Measurements from ENCODE around the gene GH2. TPM values are rescaled to one million over a fixed set of nuclear protein-coding genes. Genes with fewer than 3 reads are reported as not detected.
"Not testable (repeated sequence)": the region's sequence is repeated elsewhere in the genome, so short reads cannot be mapped to it uniquely, and the experiment has no call there.

The GH2 gene
- total and polyA plus RNA-seq, 2 donors from 2014 or later: not detected

DNA sequence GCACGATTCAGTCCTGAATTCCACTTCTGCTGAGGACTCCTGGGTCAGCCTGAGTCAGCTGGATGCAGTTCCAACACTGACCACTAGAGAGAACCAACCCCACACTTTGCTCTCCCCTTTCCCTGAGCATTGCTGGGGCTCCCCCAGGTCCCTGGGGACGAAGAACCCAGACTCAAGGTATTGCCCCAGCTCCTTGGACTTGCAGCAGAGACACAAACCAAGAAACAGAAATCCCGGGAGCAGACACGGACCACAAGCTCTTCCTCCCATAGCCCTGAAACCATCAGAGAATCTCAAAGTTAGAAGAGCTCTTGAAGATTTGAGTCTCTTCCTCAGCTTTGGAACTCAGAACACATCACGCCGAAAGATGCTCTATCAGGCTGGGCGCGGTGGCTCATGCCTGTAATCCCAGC lies 37.6 kb upstream of the GH2 start:
- no peaks in the 10 kb centered on the region for H3K4me1 ChIP-seq (ENCODE audit: control insufficient read depth in 2 of 3, insufficient read depth in 2 of 3, low read depth in 1 of 3, low read length in 3 of 3)
- H3K9me3 ChIP-seq (ENCODE audit: control insufficient read depth in 2 of 3, insufficient read depth in 1 of 3, low read length in 3 of 3): no peaks in the 10 kb centered on the region
- H3K27ac ChIP-seq (ENCODE audit: low read depth in 2 of 2, low read length in 2 of 2): no peak overlapping the region
- no peak overlapping the region for H3K9ac ChIP-seq (ENCODE audit: low read length in 3 of 3)
- intact Hi-C loops (cut with DNase I): loop anchor here (10.0 kb wide), 2 partner anchors 95 to 215 kb away; partner anchors contain the start of gene ERN1
- H3K36me3 ChIP-seq (ENCODE audit: control insufficient read depth in 2 of 3, insufficient read depth in 3 of 3, low read length in 3 of 3): no peaks in the 10 kb centered on the region
- DNase-seq: peak in 4 of 5 donors; percentile 47 to 67 (median 56)
- H3K4me3 ChIP-seq (ENCODE audit: low read length in 3 of 3): no peak overlapping the region
- FAIRE-seq: no peak
- no peaks in the 10 kb centered on the region for H3K27me3 ChIP-seq (ENCODE audit: control insufficient read depth, insufficient read depth, low read length)
- TF ChIP-seq, protein P1, sequence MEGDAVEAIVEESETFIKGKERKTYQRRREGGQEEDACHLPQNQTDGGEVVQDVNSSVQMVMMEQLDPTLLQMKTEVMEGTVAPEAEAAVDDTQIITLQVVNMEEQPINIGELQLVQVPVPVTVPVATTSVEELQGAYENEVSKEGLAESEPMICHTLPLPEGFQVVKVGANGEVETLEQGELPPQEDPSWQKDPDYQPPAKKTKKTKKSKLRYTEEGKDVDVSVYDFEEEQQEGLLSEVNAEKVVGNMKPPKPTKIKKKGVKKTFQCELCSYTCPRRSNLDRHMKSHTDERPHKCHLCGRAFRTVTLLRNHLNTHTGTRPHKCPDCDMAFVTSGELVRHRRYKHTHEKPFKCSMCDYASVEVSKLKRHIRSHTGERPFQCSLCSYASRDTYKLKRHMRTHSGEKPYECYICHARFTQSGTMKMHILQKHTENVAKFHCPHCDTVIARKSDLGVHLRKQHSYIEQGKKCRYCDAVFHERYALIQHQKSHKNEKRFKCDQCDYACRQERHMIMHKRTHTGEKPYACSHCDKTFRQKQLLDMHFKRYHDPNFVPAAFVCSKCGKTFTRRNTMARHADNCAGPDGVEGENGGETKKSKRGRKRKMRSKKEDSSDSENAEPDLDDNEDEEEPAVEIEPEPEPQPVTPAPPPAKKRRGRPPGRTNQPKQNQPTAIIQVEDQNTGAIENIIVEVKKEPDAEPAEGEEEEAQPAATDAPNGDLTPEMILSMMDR (IDR thresholded peaks at IDR 0.05; ENCODE audit: borderline replicate concordance, extremely low read depth, insufficient read depth): peak; percentile 93

- DNase-seq: peak in 1 of 5 donors; percentile 56
- intact Hi-C loops (cut with DNase I): loop anchor here (10.0 kb wide), 2 partner anchors 96 to 216 kb away; partner anchors contain the start of gene ERN1
- H3K9me3 ChIP-seq (ENCODE audit: control insufficient read depth in 2 of 3, insufficient read depth in 1 of 3, low read length in 3 of 3); H3K27me3 ChIP-seq (ENCODE audit: control insufficient read depth, insufficient read depth, low read length); H3K4me3 ChIP-seq (ENCODE audit: low read length in 3 of 3); FAIRE-seq; H3K36me3 ChIP-seq (ENCODE audit: control insufficient read depth in 2 of 3, insufficient read depth in 3 of 3, low read length in 3 of 3); H3K27ac ChIP-seq (ENCODE audit: low read depth in 2 of 2, low read length in 2 of 2); H3K9ac ChIP-seq (ENCODE audit: low read length in 3 of 3); H3K4me1 ChIP-seq (ENCODE audit: control insufficient read depth in 2 of 3, insufficient read depth in 2 of 3, low read depth in 1 of 3, low read length in 3 of 3): not testable (repeated sequence)
Measured at GRCh38 chr17:63918789-63919305, 37.1 kb upstream of the GH2 start, which contains the start of gene GH1. Gene GH1 (minus strand): TSS chr17:63918839. CDS start chr17:63918776, 63 bp downstream.

GRCh38 chr17:63918305-63918704 lies 36.6 kb upstream of the GH2 start:
- Histone ChIP-seq H3K4me3 (ENCODE audit: low read length in 3 of 3) (no peak overlapping the region), H3K27ac (ENCODE audit: low read depth in 2 of 2, low read length in 2 of 2) (no peak overlapping the region), H3K36me3 (ENCODE audit: control insufficient read depth in 2 of 3, insufficient read depth in 3 of 3, low read length in 3 of 3) (no peaks in the 10 kb centered on the region), H3K27me3 (ENCODE audit: control insufficient read depth, insufficient read depth, low read length) (no peaks in the 10 kb centered on the region), H3K9ac (ENCODE audit: low read length in 3 of 3) (no peak overlapping the region), H3K4me1 (ENCODE audit: control insufficient read depth in 2 of 3, insufficient read depth in 2 of 3, low read depth in 1 of 3, low read length in 3 of 3) (no peaks in the 10 kb centered on the region), H3K9me3 (ENCODE audit: control insufficient read depth in 2 of 3, insufficient read depth in 1 of 3, low read length in 3 of 3) (no peaks in the 10 kb centered on the region)
- DNase-seq: peak in 1 of 5 donors; percentile 41
- TF ChIP-seq, protein P1 (IDR thresholded peaks at IDR 0.05; ENCODE audit: borderline replicate concordance, extremely low read depth, insufficient read depth): no peak
- no peak for FAIRE-seq
- intact Hi-C loops (cut with DNase I): loop anchor here (10.0 kb wide), 2 partner anchors 96 to 216 kb away; partner anchors contain the start of gene ERN1

- H3K4me3 ChIP-seq (ENCODE audit: low read length in 3 of 3): no peak overlapping the region
- FAIRE-seq (no peak), DNase-seq (no peak)
- intact Hi-C loops (cut with DNase I): loop anchor here (10.0 kb wide), 2 partner anchors 97 to 217 kb away; partner anchors contain the start of gene ERN1
- H3K9ac ChIP-seq (ENCODE audit: low read length in 3 of 3): no peak overlapping the region
- H3K9me3 ChIP-seq (ENCODE audit: control insufficient read depth in 2 of 3, insufficient read depth in 1 of 3, low read length in 3 of 3): no peaks in the 10 kb centered on the region
- TF ChIP-seq, protein P1 (IDR thresholded peaks at IDR 0.05; ENCODE audit: borderline replicate concordance, extremely low read depth, insufficient read depth): no peak
- H3K36me3 ChIP-seq (ENCODE audit: control insufficient read depth in 2 of 3, insufficient read depth in 3 of 3, low read length in 3 of 3): no peaks in the 10 kb centered on the region
- no peaks in the 10 kb centered on the region for H3K27me3 ChIP-seq (ENCODE audit: control insufficient read depth, insufficient read depth, low read length)
- H3K4me1 ChIP-seq (ENCODE audit: control insufficient read depth in 2 of 3, insufficient read depth in 2 of 3, low read depth in 1 of 3, low read length in 3 of 3): no peaks in the 10 kb centered on the region
- no peak overlapping the region for H3K27ac ChIP-seq (ENCODE audit: low read depth in 2 of 2, low read length in 2 of 2)
Measured at GRCh38 chr17:63917646-63918045, 35.9 kb upstream of the GH2 start.

DNA sequence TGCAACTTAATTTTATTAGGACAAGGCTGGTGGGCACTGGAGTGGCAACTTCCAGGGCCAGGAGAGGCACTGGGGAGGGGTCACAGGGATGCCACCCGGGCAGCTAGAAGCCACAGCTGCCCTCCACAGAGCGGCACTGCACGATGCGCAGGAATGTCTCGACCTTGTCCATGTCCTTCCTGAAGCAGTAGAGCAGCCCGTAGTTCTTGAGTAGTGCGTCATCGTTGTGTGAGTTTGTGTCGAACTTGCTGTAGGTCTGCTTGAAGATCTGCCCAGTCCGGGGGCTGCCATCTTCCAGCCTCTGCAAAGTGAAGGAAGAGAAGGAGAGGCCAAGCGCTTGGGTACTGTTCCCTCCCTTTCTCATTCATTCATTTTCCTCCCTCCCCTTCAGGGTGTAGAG lies 35.5 kb upstream of the GH2 start:
- DNase-seq; H3K9ac ChIP-seq (ENCODE audit: low read length in 3 of 3); H3K27me3 ChIP-seq (ENCODE audit: control insufficient read depth, insufficient read depth, low read length); H3K9me3 ChIP-seq (ENCODE audit: control insufficient read depth in 2 of 3, insufficient read depth in 1 of 3, low read length in 3 of 3); H3K36me3 ChIP-seq (ENCODE audit: control insufficient read depth in 2 of 3, insufficient read depth in 3 of 3, low read length in 3 of 3); H3K4me3 ChIP-seq (ENCODE audit: low read length in 3 of 3); FAIRE-seq; H3K27ac ChIP-seq (ENCODE audit: low read depth in 2 of 2, low read length in 2 of 2); H3K4me1 ChIP-seq (ENCODE audit: control insufficient read depth in 2 of 3, insufficient read depth in 2 of 3, low read depth in 1 of 3, low read length in 3 of 3): not testable (repeated sequence)
- intact Hi-C loops (cut with DNase I): loop anchor here (10.0 kb wide), 2 partner anchors 98 to 218 kb away; partner anchors contain the start of gene ERN1
